GM12892 (cell line): ENCODE data around the gene SLC45A1.

Source experiments
- POLR2A ChIP-seq: IDR thresholded peaks from 2 replicates; pipeline ENCODE4 v1.6.1; 2011; ENCODE audit warnings: low read depth, low read length, control low read depth
- POLR2AphosphoS5 ChIP-seq: IDR thresholded peaks from 2 replicates; pipeline ENCODE4 v1.6.1; 2011; ENCODE audit warnings: low read depth, low read length, control low read depth

DNA sequence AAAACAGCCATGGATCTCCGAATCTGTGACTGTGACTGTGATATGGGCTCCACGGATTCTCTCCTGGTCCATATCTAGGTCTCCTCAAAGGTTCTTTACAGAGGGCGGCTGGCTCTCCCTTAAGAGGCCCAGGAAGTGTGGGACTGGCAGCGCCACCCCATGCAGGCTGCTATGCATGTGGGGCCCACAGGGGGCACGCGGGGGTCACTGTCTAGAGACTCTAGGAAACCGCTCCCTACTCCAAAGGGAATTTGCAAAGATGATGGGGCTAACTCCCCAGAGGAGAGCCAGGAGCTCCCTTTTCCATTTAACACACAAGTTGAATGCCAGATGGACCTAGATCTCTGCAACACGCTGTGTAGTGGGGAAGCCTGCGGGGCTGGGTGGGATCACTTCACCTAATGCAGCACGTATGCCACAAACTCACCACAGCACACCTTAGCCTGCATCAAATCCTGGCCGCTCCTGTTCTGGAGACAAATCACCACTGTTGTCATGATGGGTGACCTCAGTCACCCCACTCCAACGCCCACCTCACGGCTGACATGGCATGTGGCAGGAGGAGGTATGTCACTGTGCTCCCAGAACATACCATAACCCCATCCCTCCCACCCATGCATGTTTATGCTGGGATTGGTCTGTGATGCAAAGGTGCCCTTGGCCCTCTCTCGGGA is 61.7 kb downstream of the SLC45A1 start:
- TF ChIP-seq POLR2AphosphoS5 = no peak
- TF ChIP-seq POLR2A = no peak
